HS-27A (cell line): ENCODE measurements around the gene SIRT2.

Experiments
- DNase-seq: peaks from one replicate; pipeline ENCODE4 v3.0.0-alpha.2; 2012; ENCODE audit warnings: low read depth, missing footprints

SIRT2 gene

GRCh38 chr19:38920602-38921419 lies 21.4 kb upstream of the SIRT2 start:
- DNase-seq: no peak

GRCh38 chr19:38919837-38920601 lies 20.6 kb upstream of the SIRT2 start:
- no peak for DNase-seq

- DNase-seq: no peak
Observed at GRCh38 chr19:38918526-38918925, 19.1 kb upstream of the SIRT2 start.

- no peak for DNase-seq
Observed at GRCh38 chr19:38917921-38918491, 18.6 kb upstream of the SIRT2 start.

- DNase-seq: no peak
Observed at GRCh38 chr19:38917516-38917915, 18.1 kb upstream of the SIRT2 start.

GRCh38 chr19:38915329-38916321 lies 16.2 kb upstream of the SIRT2 start:
- DNase-seq: no peak

- DNase-seq: no peak
Observed at GRCh38 chr19:38913958-38914357, 14.5 kb upstream of the SIRT2 start.

GRCh38 chr19:38912600-38913514 lies 13.4 kb upstream of the SIRT2 start:
- DNase-seq: no peak

GRCh38 chr19:38911388-38912001 lies 12.1 kb upstream of the SIRT2 start:
- no peak for DNase-seq

GRCh38 chr19:38910488-38910887 lies 11.1 kb upstream of the SIRT2 start:
- DNase-seq: no peak

GRCh38 chr19:38908911-38909310 lies 9.5 kb upstream of the SIRT2 start:
- no peak for DNase-seq

GRCh38 chr19:38907670-38908069 lies 8.3 kb upstream of the SIRT2 start:
- DNase-seq: no peak

- DNase-seq: no peak
Observed at GRCh38 chr19:38907227-38907626, 7.8 kb upstream of the SIRT2 start.

- DNase-seq: no peak
Observed at GRCh38 chr19:38905620-38906019, 6.2 kb upstream of the SIRT2 start.

- no peak for DNase-seq
Observed at GRCh38 chr19:38904581-38905539, 5.4 kb upstream of the SIRT2 start.

GRCh38 chr19:38901683-38902082 lies 2.3 kb upstream of the SIRT2 start:
- no peak for DNase-seq

- no peak for DNase-seq
Observed at GRCh38 chr19:38900743-38901190, 1.3 kb upstream of the SIRT2 start.

- DNase-seq: no peak
Observed at GRCh38 chr19:38900202-38900629, 798 bp upstream of the SIRT2 start.
